Osteocyte (in vitro differentiated cells): Measurements from ENCODE around the gene C5orf46. TPM values are rescaled to one million over a fixed set of nuclear protein-coding genes. Genes with fewer than 3 reads are reported as not detected.

Source experiments
- DNase-seq: peaks from one replicate; pipeline ENCODE4 v3.0.0; 2021; ENCODE audit warnings: mixed read lengths; ENCODE audit not compliant: unreplicated experiment; ENCODE audit errors: extremely low spot score
- H3K27ac Mint-ChIP-seq: one replicate; pipeline ENCODE4 v1.8.0; 2021; ENCODE audit warnings: mild to moderate bottlenecking, mixed read lengths; ENCODE audit not compliant: unreplicated experiment
- H3K27me3 Mint-ChIP-seq: one replicate; pipeline ENCODE4 v1.8.0; 2021; ENCODE audit warnings: mixed read lengths; ENCODE audit not compliant: unreplicated experiment
- H3K36me3 Mint-ChIP-seq: one replicate; pipeline ENCODE4 v1.8.0; 2021; ENCODE audit warnings: mixed read lengths; ENCODE audit not compliant: unreplicated experiment
- H3K4me1 Mint-ChIP-seq: one replicate; pipeline ENCODE4 v1.8.0; 2021; ENCODE audit warnings: mixed read lengths; ENCODE audit not compliant: unreplicated experiment
- H3K4me3 Mint-ChIP-seq: one replicate; pipeline ENCODE4 v1.8.0; 2021; ENCODE audit warnings: mild to moderate bottlenecking, moderate library complexity, mixed read lengths; ENCODE audit not compliant: unreplicated experiment
- H3K9me3 Mint-ChIP-seq: one replicate; pipeline ENCODE4 v1.8.0; 2021; ENCODE audit warnings: mixed read lengths; ENCODE audit not compliant: unreplicated experiment
- total RNA-seq: library from RNA; stranded (reverse); gene quantifications from 2 replicates; pipeline ENCODE4 v1.2.1, GENCODE V29; 2021
- TF ChIP-seq, protein P1 (sequence below): fragments of 200-600 bp; sonication (generic); IDR thresholded peaks from 2 replicates; pipeline ENCODE4 v1.5.0; 2021; ENCODE audit warnings: antibody characterized with exemption, mild to moderate bottlenecking, moderate library complexity

The C5orf46 gene
- total RNA-seq, 1 donor from 2014 or later = not detected

DNA sequence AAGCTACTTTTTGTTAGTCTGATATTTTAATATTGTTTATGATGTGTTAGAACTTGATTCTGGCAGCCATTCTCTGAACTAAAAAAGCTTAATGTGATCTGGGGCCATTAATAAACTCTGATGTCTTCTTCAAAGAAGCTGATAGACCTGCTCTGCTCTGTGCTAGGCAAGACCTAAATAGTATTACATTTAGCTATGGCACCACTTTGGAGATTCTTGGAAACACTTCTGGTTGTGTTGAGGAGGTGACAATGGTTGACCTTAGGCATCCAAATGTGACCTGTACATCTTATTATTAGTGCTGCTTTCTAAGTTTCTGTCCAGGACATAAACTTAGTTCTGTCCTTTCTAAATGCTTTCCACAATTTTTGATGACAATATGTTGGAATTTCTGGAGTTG, 49.5 kb downstream of the C5orf46 start:
- H3K36me3 Mint-ChIP-seq = no peaks in the 10 kb centered on the region
- H3K27me3 Mint-ChIP-seq = peaks cover 42% of the 10 kb centered on the region
- TF ChIP-seq, protein P1, sequence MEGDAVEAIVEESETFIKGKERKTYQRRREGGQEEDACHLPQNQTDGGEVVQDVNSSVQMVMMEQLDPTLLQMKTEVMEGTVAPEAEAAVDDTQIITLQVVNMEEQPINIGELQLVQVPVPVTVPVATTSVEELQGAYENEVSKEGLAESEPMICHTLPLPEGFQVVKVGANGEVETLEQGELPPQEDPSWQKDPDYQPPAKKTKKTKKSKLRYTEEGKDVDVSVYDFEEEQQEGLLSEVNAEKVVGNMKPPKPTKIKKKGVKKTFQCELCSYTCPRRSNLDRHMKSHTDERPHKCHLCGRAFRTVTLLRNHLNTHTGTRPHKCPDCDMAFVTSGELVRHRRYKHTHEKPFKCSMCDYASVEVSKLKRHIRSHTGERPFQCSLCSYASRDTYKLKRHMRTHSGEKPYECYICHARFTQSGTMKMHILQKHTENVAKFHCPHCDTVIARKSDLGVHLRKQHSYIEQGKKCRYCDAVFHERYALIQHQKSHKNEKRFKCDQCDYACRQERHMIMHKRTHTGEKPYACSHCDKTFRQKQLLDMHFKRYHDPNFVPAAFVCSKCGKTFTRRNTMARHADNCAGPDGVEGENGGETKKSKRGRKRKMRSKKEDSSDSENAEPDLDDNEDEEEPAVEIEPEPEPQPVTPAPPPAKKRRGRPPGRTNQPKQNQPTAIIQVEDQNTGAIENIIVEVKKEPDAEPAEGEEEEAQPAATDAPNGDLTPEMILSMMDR = no peak
- H3K9me3 Mint-ChIP-seq = no peaks in the 10 kb centered on the region
- H3K4me3 Mint-ChIP-seq = no peak overlapping the region
- H3K4me1 Mint-ChIP-seq = no peaks in the 10 kb centered on the region
- DNase-seq = no peak
- H3K27ac Mint-ChIP-seq = no peak overlapping the region

DNA sequence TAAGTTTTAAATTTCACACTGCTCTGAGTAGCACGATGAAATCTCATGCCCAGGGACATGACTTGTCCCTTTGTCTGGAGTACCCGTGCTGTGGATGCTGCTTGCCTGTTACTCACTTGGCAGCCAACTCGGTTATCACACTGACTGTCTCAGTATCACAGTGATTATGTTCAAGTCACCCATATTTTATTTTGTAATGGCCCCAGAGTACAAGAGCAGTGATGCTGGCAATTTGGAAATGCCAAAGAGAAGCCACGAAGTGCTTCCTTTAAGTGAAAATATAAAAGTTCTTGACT, 50.6 kb downstream of the C5orf46 start:
- Mint-ChIP-seq H3K4me1 (no peaks in the 10 kb centered on the region), H3K9me3 (no peaks in the 10 kb centered on the region), H3K4me3 (no peak overlapping the region), H3K36me3 (no peaks in the 10 kb centered on the region), H3K27ac (no peak overlapping the region), H3K27me3 (peaks cover 46% of the 10 kb centered on the region)
- DNase-seq = no peak
- TF ChIP-seq, protein P1 = no peak

DNA sequence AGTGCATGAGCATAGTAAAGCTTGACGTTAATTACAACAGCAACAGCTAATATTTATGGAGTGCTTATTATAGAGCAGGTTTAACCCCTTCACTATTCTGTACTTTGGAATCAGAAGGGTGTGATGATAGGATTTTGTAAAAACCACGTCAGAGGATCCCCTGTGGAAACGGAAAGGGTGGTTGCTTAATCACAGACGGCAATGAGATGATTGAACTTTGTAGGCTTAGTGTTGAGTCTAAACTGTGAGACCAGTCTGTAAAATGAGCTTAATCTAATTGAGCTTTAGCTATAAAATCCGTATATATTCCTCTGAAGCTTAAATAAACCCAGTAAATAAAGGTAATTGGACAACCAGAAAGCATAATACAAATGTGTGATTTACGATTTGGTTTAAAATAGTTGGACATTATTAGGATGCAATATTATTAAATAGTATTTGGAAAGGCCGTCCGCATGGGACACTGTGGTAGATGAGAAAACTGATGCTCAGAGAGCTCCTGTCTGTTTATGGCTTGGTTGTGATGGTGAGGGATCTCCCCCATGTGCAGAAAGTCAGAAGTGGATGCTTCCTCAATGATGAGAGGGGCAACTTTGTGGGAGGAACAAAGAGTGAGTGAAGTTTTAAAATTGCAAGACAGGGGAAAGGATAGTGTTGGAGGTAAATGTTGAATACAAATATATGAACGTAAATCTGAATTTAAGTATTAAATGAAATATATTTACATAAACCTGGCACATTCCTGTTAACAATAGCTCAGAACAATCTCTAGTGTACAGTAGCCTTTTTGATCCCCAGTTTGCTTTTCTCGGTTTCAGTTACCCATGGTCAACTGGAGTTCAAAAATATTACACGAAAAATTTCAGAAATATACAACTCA, 51.2 kb downstream of the C5orf46 start:
- Mint-ChIP-seq H3K4me3 (no peak overlapping the region), H3K27ac (no peak overlapping the region), H3K4me1 (no peaks in the 10 kb centered on the region), H3K36me3 (no peaks in the 10 kb centered on the region), H3K27me3 (peaks cover 44% of the 10 kb centered on the region), H3K9me3 (no peaks in the 10 kb centered on the region)
- TF ChIP-seq, protein P1 = no peak
- DNase-seq = no peak

DNA sequence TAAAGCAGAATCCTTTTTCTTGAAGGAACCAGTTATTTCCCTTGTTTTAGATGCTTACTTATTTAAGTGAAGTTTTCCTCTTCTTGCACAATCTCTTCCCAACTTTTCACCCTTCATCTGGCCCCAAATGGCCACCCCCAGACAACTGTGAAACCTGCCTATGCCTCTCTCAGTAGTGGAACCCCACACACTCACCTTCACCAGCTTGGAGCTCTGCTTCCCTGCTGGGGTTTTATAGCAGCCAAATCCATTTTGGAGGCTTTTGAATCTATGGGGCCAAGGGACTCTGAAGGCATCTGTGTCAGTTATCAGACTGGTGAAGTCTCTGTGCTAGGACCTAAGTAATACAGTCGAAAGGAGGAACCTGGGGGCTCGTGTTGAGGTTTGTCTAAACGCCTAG, 52.0 kb downstream of the C5orf46 start:
- no peaks in the 10 kb centered on the region for H3K9me3 Mint-ChIP-seq
- H3K4me3 Mint-ChIP-seq = no peak overlapping the region
- H3K36me3 Mint-ChIP-seq = no peaks in the 10 kb centered on the region
- TF ChIP-seq, protein P1 = no peak
- no peak overlapping the region for H3K27ac Mint-ChIP-seq
- no peak for DNase-seq
- H3K27me3 Mint-ChIP-seq = peaks cover 51% of the 10 kb centered on the region
- H3K4me1 Mint-ChIP-seq = no peaks in the 10 kb centered on the region

DNA sequence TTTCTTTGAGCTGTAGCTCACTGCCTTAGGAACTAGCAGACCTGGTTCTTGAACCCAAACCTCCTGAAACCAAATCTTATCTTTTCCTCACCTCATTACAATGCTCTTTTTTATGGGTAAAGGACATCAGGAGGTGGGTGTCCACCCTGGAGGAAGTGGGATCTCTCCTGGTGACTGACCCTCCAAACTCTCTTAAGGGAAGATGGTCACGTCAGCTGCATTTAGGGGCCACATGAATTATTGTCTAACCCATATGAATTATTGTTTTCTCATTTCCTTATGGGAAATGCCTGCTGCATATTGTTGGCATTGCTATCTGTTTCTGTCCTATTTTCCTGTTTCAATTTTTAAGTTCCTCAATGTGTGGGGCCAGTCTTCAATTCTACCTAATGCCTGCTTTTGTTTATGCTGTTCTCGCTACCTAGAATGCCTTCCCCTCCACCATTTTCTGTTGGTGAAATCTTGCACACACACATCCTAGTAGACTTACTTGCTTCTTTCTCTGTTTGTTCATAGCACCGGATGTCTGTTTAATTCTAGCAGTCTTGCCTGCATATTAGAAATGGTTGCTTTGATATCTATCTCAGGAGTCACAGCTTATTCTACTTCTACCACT, 52.9 kb downstream of the C5orf46 start:
- Mint-ChIP-seq H3K36me3 (no peaks in the 10 kb centered on the region), H3K4me3 (no peak overlapping the region), H3K27ac (no peak overlapping the region), H3K9me3 (no peaks in the 10 kb centered on the region), H3K27me3 (peaks cover 59% of the 10 kb centered on the region), H3K4me1 (no peaks in the 10 kb centered on the region)
- TF ChIP-seq, protein P1 = no peak
- no peak for DNase-seq
